ENCODE results near the gene AVL9. TPM values are rescaled to one million over a fixed set of nuclear protein-coding genes. Genes with fewer than 3 reads are reported as not detected.

Gene AVL9
- total RNA-seq, 4 donors from 2014 or later: 33.6 to 45.1 (median 42.3) TPM

DNA sequence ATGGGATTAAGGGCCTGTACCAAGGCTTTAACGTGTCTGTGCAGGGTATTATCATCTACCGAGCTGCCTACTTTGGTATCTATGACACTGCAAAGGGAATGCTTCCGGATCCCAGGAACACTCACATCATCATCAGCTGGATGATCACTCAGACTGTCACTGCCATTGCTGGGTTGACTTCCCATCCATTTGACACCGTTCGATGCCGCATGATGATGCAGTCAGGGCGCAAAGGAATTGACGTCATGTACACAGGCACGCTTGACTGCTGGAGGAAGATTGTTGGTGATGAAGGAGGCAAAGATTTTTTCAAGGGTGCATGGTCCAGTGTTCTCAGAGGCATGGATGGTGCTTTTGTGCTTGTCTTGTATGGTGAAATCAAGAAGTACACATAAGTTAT, 23.3 kb upstream of the AVL9 start:
- Histone ChIP-seq H3K9me3 (no peaks in the 10 kb centered on the region), H3K27me3 (no peaks in the 10 kb centered on the region), H3K4me3 (replicated peaks in 1 of 3) (no peak overlapping the region), H3K36me3 (no peaks in the 10 kb centered on the region), H3K27ac (no peak overlapping the region), H3K4me1 (no peaks in the 10 kb centered on the region)
- WGBS, 2 donors: 88 to 96% methylated on average over 9 of the region's 9 CpGs
- no peak for TF ChIP-seq POLR2A (IDR thresholded peaks at IDR 0.05)
- TF ChIP-seq CTCF (IDR thresholded peaks at IDR 0.05): no peak
- no peak for DNase-seq
- intact Hi-C loops (cut with DNase I): no loop called here

DNA sequence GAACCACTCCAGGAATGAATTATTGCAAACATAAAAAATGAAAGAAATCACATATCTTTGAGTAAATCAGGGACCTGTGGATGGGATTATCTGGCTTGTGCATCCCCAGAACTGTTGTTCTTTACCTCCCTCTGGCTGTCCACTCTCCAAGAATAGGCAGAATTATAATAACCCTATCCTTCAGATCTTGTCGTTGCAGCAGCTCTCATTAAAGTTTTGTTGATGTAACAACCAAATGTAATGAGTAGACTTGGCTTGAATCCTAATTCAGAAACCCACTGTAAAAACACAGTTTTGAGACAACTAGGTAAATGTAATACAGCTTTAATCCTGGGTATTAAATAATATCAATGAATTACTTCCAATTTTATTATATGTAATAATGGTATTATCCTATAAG, 21.3 kb upstream of the AVL9 start:
- no peaks in the 10 kb centered on the region for H3K27me3 ChIP-seq
- H3K36me3 ChIP-seq: no peaks in the 10 kb centered on the region
- DNase-seq: no peak
- no peaks in the 10 kb centered on the region for H3K9me3 ChIP-seq
- TF ChIP-seq POLR2A (IDR thresholded peaks at IDR 0.05) (no peak), CTCF (IDR thresholded peaks at IDR 0.05) (no peak)
- WGBS, 2 donors: 29 to 30% methylated on average over 1 of the region's 1 CpG
- H3K4me3 ChIP-seq (replicated peaks in 1 of 3): no peak overlapping the region
- H3K4me1 ChIP-seq: no peaks in the 10 kb centered on the region
- intact Hi-C loops (cut with DNase I): no loop called here
- no peak overlapping the region for H3K27ac ChIP-seq

GRCh38 chr7:32476816-32477648, 18.3 kb upstream of the AVL9 start:
- Histone ChIP-seq H3K4me3 (replicated peaks in 1 of 3) (no peak overlapping the region), H3K27me3 (no peaks in the 10 kb centered on the region), H3K4me1 (no peaks in the 10 kb centered on the region), H3K27ac (no peak overlapping the region), H3K36me3 (no peaks in the 10 kb centered on the region), H3K9me3 (no peaks in the 10 kb centered on the region)
- intact Hi-C loops (cut with DNase I): no loop called here
- no peak for DNase-seq
- WGBS, 2 donors: 65 to 67% methylated on average over 3 of the region's 3 CpGs
- TF ChIP-seq CTCF (IDR thresholded peaks at IDR 0.05) (no peak), POLR2A (IDR thresholded peaks at IDR 0.05) (no peak)

- Histone ChIP-seq H3K27me3 (no peaks in the 10 kb centered on the region), H3K27ac (no peak overlapping the region), H3K9me3 (no peaks in the 10 kb centered on the region), H3K4me1 (no peaks in the 10 kb centered on the region), H3K4me3 (replicated peaks in 1 of 3) (no peak overlapping the region), H3K36me3 (no peaks in the 10 kb centered on the region)
- intact Hi-C loops (cut with DNase I): no loop called here
- TF ChIP-seq POLR2A (IDR thresholded peaks at IDR 0.05): no peak
- 80 to 92% methylated on average over 1 of the region's 1 CpG for WGBS, 2 donors
- no peak for DNase-seq
Observed at GRCh38 chr7:32477649-32477980, 17.7 kb upstream of the AVL9 start.

DNA sequence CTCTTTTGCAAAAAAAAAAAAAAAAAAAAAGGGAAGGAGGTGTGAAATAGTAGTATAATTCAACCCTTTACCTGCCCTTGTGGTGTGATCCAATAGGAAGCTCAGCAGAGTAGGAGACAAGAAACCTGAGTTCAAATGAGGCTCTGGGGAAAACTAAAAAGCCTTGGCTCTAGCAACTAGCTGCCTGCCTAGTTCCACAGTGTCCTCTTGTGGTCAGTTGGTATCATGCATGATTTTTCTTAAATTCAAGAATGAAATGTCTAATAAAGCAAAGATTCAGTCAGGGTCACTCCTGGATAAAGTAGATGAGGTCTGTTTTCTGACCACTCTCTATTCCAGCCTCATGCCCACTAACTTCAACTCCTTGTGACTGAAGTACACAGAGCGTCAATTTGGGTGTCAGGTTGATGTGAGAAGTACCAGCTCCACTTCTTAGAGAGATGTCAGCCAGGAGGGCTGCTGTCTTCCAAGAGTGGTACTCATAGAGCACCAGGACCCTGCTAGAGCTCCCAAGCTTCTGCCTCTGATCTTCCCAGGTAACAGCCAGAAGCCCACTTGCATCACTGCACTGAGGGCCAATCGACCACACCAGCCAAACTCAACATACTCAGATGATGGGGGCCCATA, 15.6 kb upstream of the AVL9 start:
- Histone ChIP-seq H3K27ac (no peak overlapping the region), H3K36me3 (no peaks in the 10 kb centered on the region), H3K4me1 (no peaks in the 10 kb centered on the region), H3K27me3 (no peaks in the 10 kb centered on the region), H3K4me3 (replicated peaks in 1 of 3) (no peak overlapping the region), H3K9me3 (no peaks in the 10 kb centered on the region)
- TF ChIP-seq POLR2A (IDR thresholded peaks at IDR 0.05) (no peak), CTCF (IDR thresholded peaks at IDR 0.05) (peak in 4 of 6 experiments; percentile 25 to 59 (median 40))
- intact Hi-C loops (cut with DNase I): no loop called here
- WGBS, 2 donors: 64 to 69% methylated on average over 1 to 2 of the region's 2 CpGs
- no peak for DNase-seq
